PC-3 (cell line): Measurements from ENCODE around the gene NUDT6. TPM values are rescaled to one million over a fixed set of nuclear protein-coding genes. Genes with fewer than 3 reads are reported as not detected.
"Not testable (repeated sequence)": the region's sequence is repeated elsewhere in the genome, so short reads cannot be mapped to it uniquely, and the experiment has no call there.

Source experiments
- ATAC-seq: fragments of 200-7000 bp; cut with Tn5 transposase; 2 replicates; pipeline ENCODE4 v1.9.1; 2020; ENCODE audit warnings: mild to moderate bottlenecking, moderate library complexity
- BruUV-seq: library from RNA; stranded (reverse); fragments of 400-500 nt; replicated peaks from 2 replicates; lab custom pipeline; 2021; lab: Mats Ljungman, UMichigan
- CTCF ChIA-PET: fragments of 300-600 bp; sonication (Branson Sonifier 250); formaldehyde crosslinking; loops from one replicate; lab custom pipeline; 2022; ENCODE audit warnings: antibody characterized with exemption; lab: Charles Lee
- POLR2A ChIA-PET: fragments of 300-600 bp; sonication (Branson Sonifier 250); formaldehyde crosslinking; loops from one replicate; lab custom pipeline; 2022; ENCODE audit warnings: antibody characterized with exemption; ENCODE audit not compliant: unreplicated experiment; lab: Charles Lee
- DNase-seq: peaks from one replicate; pipeline ENCODE4 v3.0.0-alpha.2; 2015
- H2AFZ ChIP-seq: fragments of 300-600 bp; sonication (generic); 2 replicates; pipeline ENCODE4 v1.6.0; 2016; ENCODE audit warnings: antibody characterized with exemption, low read length
- H3F3A ChIP-seq: fragments of 300-600 bp; sonication (generic); one replicate; pipeline ENCODE4 v1.6.0; 2017; ENCODE audit warnings: antibody characterized with exemption, low read length, control low read depth, mild to moderate bottlenecking; ENCODE audit not compliant: unreplicated experiment
- H3K27ac ChIP-seq: fragments of 300-600 bp; sonication (generic); 2 replicates; pipeline ENCODE4 v1.5.1; 2016; ENCODE audit warnings: mild to moderate bottlenecking, low read length
- H3K27me3 ChIP-seq: fragments of 300-600 bp; sonication (generic); 2 replicates; pipeline ENCODE4 v1.6.1; 2016; ENCODE audit warnings: low read length, mixed read lengths
- H3K36me3 ChIP-seq: fragments of 300-600 bp; sonication (generic); 2 replicates; pipeline ENCODE4 v1.6.1; 2016; ENCODE audit warnings: low read depth, mixed run types, low read length, mixed read lengths
- H3K4me1 ChIP-seq: fragments of 300-600 bp; sonication (generic); 2 replicates; pipeline ENCODE4 v1.5.1; 2016; ENCODE audit warnings: low read length; ENCODE audit not compliant: insufficient read depth
- H3K4me2 ChIP-seq: fragments of 300-600 bp; sonication (generic); 2 replicates; pipeline ENCODE4 v1.6.0; 2016; ENCODE audit warnings: low read length
- H3K4me3 ChIP-seq: fragments of 300-600 bp; sonication (generic); 2 replicates; pipeline ENCODE4 v1.5.1; 2016; ENCODE audit warnings: mild to moderate bottlenecking, low read length, mixed read lengths
- H3K79me2 ChIP-seq: fragments of 300-600 bp; sonication (generic); 2 replicates; pipeline ENCODE4 v1.6.1; 2017; ENCODE audit warnings: low read length, mixed read lengths
- H3K9ac ChIP-seq: fragments of 300-600 bp; sonication (generic); 2 replicates; pipeline ENCODE4 v1.6.0; 2016; ENCODE audit warnings: mild to moderate bottlenecking, low read length
- H3K9me2 ChIP-seq: fragments of 300-600 bp; sonication (generic); replicated peaks from 2 replicates; pipeline ENCODE4 v1.6.1; 2016; ENCODE audit warnings: mixed run types, low read length, mixed read lengths
- H3K9me3 ChIP-seq: fragments of 300-600 bp; sonication (generic); 2 replicates; pipeline ENCODE4 v1.6.1; 2016; ENCODE audit warnings: low read length, mixed read lengths
- H4K20me1 ChIP-seq: fragments of 300-600 bp; sonication (generic); 2 replicates; pipeline ENCODE4 v1.6.1; 2016; ENCODE audit warnings: low read length, mixed read lengths
- EZH2 ChIP-seq: fragments of 300-600 bp; sonication (generic); IDR thresholded peaks from one replicate; pipeline ENCODE4 v1.6.1; 2017; ENCODE audit warnings: antibody characterized with exemption, mild to moderate bottlenecking, low read length; ENCODE audit not compliant: unreplicated experiment
- EZH2phosphoT487 ChIP-seq: fragments of 300-600 bp; sonication (generic); IDR thresholded peaks from 2 replicates; pipeline ENCODE4 v1.6.1; 2018; ENCODE audit warnings: mild to moderate bottlenecking, antibody characterized with exemption, low read length, borderline replicate concordance
- intact Hi-C: fragments of 100-400 bp; cut with micrococcal nuclease; formaldehyde crosslinking; loops from 2 replicates; pipeline ENCODE4 v1.9.0; 2023
- total RNA-seq: library from RNA; depleted of rRNA; stranded (reverse); fragments of >200 nt; gene quantifications from 2 replicates; pipeline ENCODE4 v1.2.3, GENCODE V29; 2014
- TF ChIP-seq, protein P1 (sequence below): fragments of 300-600 bp; sonication (generic); conservative IDR thresholded peaks from 2 replicates; pipeline ENCODE4 v1.5.1; 2017; ENCODE audit warnings: antibody characterized with exemption, low read depth, mild to moderate bottlenecking, low read length

The NUDT6 gene
- total RNA-seq, 1 experiment from 2014 or later = 6.9 TPM

DNA sequence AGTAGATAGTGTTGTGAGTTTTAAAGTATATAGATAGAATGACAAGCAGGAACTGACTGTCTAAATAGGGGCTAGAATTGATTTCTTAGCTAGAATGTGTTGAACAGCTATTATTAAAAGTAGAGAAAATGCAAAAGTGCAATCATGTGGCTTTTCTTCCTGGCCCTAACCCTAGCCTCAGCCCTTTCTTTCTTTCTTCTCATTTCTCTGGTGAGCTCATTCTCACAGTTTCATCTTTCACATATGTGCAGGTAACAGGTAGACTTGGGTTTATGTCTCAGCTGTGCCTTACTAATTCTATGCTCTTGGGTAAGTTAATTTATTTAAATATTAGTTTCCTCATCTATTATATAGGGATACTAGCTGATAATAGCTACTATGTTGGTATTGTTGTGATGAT lies 70.8 kb downstream of the NUDT6 start:
- Histone ChIP-seq H4K20me1 (no peaks in the 10 kb centered on the region), H3K79me2 (no peaks in the 10 kb centered on the region), H3K27me3 (no peaks in the 10 kb centered on the region), H3F3A (no peaks in the 10 kb centered on the region), H3K9me2 (no peaks in the 10 kb centered on the region), H3K9ac (no peak overlapping the region), H2AFZ (no peak overlapping the region), H3K36me3 (no peaks in the 10 kb centered on the region), H3K4me2 (no peak overlapping the region), H3K9me3 (no peaks in the 10 kb centered on the region), H3K4me1 (no peaks in the 10 kb centered on the region), H3K27ac (no peak overlapping the region), H3K4me3 (no peak overlapping the region)
- CTCF ChIA-PET = no interaction called here
- ATAC-seq (no peak), DNase-seq (no peak)
- intact Hi-C loops = no loop called here
- POLR2A ChIA-PET = no interaction called here
- no TSS peak for BruUV-seq
- TF ChIP-seq EZH2phosphoT487 = no peak

DNA sequence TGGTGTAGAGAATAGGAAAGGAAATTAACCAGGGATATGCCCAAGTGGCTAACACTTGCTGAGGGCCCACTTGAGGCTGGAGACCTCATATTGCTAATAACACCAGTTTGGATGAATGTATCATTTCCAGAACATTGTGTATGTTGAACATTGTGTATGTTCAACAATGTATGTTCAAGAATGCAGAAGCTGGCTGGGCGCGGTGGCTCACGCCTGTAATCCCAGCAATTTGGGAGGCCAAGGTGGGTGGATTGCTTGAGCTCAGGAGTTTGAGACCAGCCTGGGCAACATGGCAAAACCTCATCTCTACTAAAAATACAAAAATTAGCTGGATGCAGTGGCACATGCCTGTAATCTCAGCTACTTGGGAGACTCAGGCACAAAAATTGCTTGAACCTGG lies 72.6 kb downstream of the NUDT6 start:
- H3K9ac ChIP-seq, H3K4me1 ChIP-seq, H3K4me2 ChIP-seq, H4K20me1 ChIP-seq, CTCF ChIA-PET, DNase-seq, H2AFZ ChIP-seq, BruUV-seq, POLR2A ChIA-PET, ATAC-seq, H3K79me2 ChIP-seq, H3K4me3 ChIP-seq, H3F3A ChIP-seq, H3K36me3 ChIP-seq, H3K9me2 ChIP-seq, H3K27me3 ChIP-seq, intact Hi-C loops, H3K9me3 ChIP-seq, H3K27ac ChIP-seq: not testable (repeated sequence)

DNA sequence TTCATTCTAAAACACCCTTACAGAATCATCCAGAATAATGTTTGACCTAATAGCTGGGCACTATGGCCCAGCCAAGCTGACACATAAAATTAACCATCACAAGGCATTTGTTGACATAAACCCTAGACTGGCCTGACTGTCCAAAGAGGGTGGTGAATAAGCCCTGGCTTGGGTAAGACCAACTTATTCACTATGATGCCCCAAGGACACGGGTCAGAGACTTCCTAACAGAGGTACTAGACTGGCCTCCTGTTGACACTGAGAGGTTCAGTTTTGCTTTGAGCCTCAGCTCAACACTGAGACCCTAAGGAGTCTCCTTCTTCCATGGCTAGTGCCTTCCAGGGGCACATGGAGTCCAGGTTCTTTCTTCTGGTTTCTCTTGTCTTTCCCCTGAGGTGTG lies 74.5 kb downstream of the NUDT6 start:
- Histone ChIP-seq H3K4me3 (no peak overlapping the region), H3K9ac (no peak overlapping the region), H3F3A (no peaks in the 10 kb centered on the region), H3K79me2 (no peaks in the 10 kb centered on the region), H3K9me3 (no peaks in the 10 kb centered on the region), H3K27me3 (no peaks in the 10 kb centered on the region), H3K4me1 (peaks cover 5% of the 10 kb centered on the region; the same call in 1 of the 2 replicates), H2AFZ (no peak overlapping the region), H3K36me3 (no peaks in the 10 kb centered on the region), H3K9me2 (no peaks in the 10 kb centered on the region), H3K4me2 (no peak overlapping the region), H4K20me1 (no peaks in the 10 kb centered on the region), H3K27ac (no peak overlapping the region)
- intact Hi-C loops = no loop called here
- TF ChIP-seq EZH2phosphoT487 (no peak), EZH2 (no peak)
- TF ChIP-seq, protein P1, sequence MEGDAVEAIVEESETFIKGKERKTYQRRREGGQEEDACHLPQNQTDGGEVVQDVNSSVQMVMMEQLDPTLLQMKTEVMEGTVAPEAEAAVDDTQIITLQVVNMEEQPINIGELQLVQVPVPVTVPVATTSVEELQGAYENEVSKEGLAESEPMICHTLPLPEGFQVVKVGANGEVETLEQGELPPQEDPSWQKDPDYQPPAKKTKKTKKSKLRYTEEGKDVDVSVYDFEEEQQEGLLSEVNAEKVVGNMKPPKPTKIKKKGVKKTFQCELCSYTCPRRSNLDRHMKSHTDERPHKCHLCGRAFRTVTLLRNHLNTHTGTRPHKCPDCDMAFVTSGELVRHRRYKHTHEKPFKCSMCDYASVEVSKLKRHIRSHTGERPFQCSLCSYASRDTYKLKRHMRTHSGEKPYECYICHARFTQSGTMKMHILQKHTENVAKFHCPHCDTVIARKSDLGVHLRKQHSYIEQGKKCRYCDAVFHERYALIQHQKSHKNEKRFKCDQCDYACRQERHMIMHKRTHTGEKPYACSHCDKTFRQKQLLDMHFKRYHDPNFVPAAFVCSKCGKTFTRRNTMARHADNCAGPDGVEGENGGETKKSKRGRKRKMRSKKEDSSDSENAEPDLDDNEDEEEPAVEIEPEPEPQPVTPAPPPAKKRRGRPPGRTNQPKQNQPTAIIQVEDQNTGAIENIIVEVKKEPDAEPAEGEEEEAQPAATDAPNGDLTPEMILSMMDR = no peak
- DNase-seq (no peak), ATAC-seq (no peak)
- ChIA-PET CTCF (no interaction called here), POLR2A (no interaction called here)
- BruUV-seq = no TSS peak

DNA sequence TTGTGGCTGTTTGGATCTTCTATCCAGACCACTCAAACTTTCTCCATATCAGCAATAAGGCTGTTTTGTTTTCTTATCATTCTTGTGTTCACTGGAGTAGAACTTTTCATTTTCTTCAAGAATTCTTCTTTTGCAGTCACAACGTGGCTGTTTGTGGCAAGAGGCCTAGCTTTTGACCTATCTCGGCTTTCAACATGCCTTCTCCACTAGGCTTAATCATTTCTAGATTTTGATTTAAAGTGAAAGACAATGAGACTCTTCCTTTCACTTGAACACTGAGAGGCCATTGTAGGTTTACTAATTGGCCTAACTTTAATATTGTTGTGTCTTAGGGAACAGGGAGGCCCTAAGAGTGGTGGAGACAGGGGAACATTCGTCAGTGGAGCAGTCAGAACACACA lies 76.6 kb downstream of the NUDT6 start:
- ChIA-PET POLR2A (no interaction called here), CTCF (no interaction called here)
- Histone ChIP-seq H3K27me3 (no peaks in the 10 kb centered on the region), H4K20me1 (no peaks in the 10 kb centered on the region), H3F3A (no peaks in the 10 kb centered on the region), H3K4me3 (no peak overlapping the region), H3K36me3 (no peaks in the 10 kb centered on the region), H3K27ac (no peak overlapping the region), H2AFZ (no peak overlapping the region), H3K4me1 (peaks cover 7% of the 10 kb centered on the region; the same call in 1 of the 2 replicates), H3K9ac (no peak overlapping the region), H3K9me2 (no peaks in the 10 kb centered on the region), H3K9me3 (no peaks in the 10 kb centered on the region), H3K79me2 (no peaks in the 10 kb centered on the region), H3K4me2 (no peak overlapping the region)
- intact Hi-C loops = no loop called here
- DNase-seq = no peak
- TF ChIP-seq EZH2 = no peak
- TF ChIP-seq, protein P1 = no peak
- no peak for TF ChIP-seq EZH2phosphoT487
- no peak for ATAC-seq
- no TSS peak for BruUV-seq
